Prostate gland (tissue), 2 donors: ENCODE measurements around the gene GALT.

ENCODE experiments used
- POLR2A ChIP-seq: fragments of 450-650 bp; IDR thresholded peaks from one replicate; pipeline ENCODE4 v1.6.1; 2016; ENCODE audit warnings: antibody characterized with exemption, mild to moderate bottlenecking
- POLR2AphosphoS5 ChIP-seq: sonication (generic); formaldehyde crosslinking; IDR thresholded peaks from one replicate; pipeline ENCODE4 v1.6.1; 2017; ENCODE audit warnings: antibody characterized with exemption
- TF ChIP-seq, protein P1 (sequence below), 4 experiments: fragments of 200-600 bp in 2 of 4; fragments of 450-650 bp in 2 of 4; sonication (generic) in 2 of 4; IDR thresholded peaks; 1 replicate in 3 of 4; 2 replicates in 1 of 4; pipeline ENCODE4 v1.5.1; 2016 to 2019; ENCODE audit warnings: antibody characterized with exemption in 4 of 4, mild to moderate bottlenecking in 2 of 4, moderate library complexity in 2 of 4

GRCh38 chr9:34688329-34689115 lies 42.0 kb downstream of the GALT start:
- TF ChIP-seq, protein P1, sequence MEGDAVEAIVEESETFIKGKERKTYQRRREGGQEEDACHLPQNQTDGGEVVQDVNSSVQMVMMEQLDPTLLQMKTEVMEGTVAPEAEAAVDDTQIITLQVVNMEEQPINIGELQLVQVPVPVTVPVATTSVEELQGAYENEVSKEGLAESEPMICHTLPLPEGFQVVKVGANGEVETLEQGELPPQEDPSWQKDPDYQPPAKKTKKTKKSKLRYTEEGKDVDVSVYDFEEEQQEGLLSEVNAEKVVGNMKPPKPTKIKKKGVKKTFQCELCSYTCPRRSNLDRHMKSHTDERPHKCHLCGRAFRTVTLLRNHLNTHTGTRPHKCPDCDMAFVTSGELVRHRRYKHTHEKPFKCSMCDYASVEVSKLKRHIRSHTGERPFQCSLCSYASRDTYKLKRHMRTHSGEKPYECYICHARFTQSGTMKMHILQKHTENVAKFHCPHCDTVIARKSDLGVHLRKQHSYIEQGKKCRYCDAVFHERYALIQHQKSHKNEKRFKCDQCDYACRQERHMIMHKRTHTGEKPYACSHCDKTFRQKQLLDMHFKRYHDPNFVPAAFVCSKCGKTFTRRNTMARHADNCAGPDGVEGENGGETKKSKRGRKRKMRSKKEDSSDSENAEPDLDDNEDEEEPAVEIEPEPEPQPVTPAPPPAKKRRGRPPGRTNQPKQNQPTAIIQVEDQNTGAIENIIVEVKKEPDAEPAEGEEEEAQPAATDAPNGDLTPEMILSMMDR (IDR thresholded peaks at IDR 0.05) = no peak
- TF ChIP-seq POLR2A (no peak), POLR2AphosphoS5 (no peak)
